ENCODE measurements around the gene HAUS8. TPM values are rescaled to one million over a fixed set of nuclear protein-coding genes. Genes with fewer than 3 reads are reported as not detected.

The HAUS8 gene
- total RNA-seq, 1 donor from 2014 or later: 11.6 TPM

DNA sequence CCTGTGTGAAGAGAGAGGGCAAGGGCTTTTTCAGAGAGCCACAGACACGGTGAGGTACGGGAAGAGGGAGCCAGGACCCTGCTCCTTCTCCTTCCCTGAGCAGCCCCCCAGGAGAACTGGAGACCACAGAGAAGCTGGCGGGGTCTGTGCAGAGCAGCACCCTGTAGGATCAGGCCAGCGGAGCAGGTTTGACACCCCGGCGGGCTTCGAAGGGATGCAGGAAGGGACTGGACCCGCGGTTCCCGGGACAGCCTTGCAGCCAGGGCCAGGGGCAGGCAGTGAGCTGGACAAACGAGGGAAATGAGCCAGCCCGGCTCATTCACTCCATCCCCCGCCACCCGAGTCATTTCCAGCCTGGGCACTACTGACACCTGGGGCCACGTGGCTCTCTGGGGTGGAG is 70.9 kb downstream of the HAUS8 start:
- Mint-ChIP-seq H3K9me3 (ENCODE audit: unreplicated experiment) (no peaks in the 10 kb centered on the region), H3K36me3 (ENCODE audit: unreplicated experiment) (peaks cover 40% of the 10 kb centered on the region), H3K27ac (ENCODE audit: unreplicated experiment) (no peak overlapping the region), H3K4me3 (ENCODE audit: unreplicated experiment) (no peak overlapping the region), H3K27me3 (ENCODE audit: unreplicated experiment) (peaks cover 3% of the 10 kb centered on the region), H3K4me1 (ENCODE audit: unreplicated experiment) (peaks cover 4% of the 10 kb centered on the region)
- no peak for DNase-seq (ENCODE audit: extremely low spot score, unreplicated experiment)
- TF ChIP-seq, protein P1, sequence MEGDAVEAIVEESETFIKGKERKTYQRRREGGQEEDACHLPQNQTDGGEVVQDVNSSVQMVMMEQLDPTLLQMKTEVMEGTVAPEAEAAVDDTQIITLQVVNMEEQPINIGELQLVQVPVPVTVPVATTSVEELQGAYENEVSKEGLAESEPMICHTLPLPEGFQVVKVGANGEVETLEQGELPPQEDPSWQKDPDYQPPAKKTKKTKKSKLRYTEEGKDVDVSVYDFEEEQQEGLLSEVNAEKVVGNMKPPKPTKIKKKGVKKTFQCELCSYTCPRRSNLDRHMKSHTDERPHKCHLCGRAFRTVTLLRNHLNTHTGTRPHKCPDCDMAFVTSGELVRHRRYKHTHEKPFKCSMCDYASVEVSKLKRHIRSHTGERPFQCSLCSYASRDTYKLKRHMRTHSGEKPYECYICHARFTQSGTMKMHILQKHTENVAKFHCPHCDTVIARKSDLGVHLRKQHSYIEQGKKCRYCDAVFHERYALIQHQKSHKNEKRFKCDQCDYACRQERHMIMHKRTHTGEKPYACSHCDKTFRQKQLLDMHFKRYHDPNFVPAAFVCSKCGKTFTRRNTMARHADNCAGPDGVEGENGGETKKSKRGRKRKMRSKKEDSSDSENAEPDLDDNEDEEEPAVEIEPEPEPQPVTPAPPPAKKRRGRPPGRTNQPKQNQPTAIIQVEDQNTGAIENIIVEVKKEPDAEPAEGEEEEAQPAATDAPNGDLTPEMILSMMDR (IDR thresholded peaks at IDR 0.05): no peak

DNA sequence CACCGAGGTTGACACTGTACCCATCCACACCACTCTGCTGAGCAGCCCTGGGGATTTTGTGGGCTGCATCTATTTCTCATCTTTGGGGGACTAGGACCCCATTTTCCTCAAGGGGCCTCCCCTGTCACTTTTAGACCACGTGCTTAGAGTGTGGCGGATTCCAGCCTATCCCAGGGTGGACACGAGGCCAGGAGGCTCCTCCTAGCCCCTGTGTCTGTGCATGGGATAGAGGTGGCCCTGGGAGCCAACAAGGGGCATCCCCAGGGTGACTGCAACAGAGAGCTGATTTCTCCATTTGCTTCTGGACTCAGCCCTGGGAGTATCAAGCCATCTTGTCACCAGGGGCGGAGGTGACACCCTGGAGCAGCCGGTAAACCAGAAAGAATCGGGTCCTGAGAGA is 72.8 kb downstream of the HAUS8 start:
- Mint-ChIP-seq H3K36me3 (ENCODE audit: unreplicated experiment) (peaks cover 43% of the 10 kb centered on the region), H3K4me1 (ENCODE audit: unreplicated experiment) (peaks cover 4% of the 10 kb centered on the region), H3K4me3 (ENCODE audit: unreplicated experiment) (no peak overlapping the region), H3K27ac (ENCODE audit: unreplicated experiment) (no peak overlapping the region), H3K9me3 (ENCODE audit: unreplicated experiment) (peaks cover 6% of the 10 kb centered on the region), H3K27me3 (ENCODE audit: unreplicated experiment) (peaks cover 3% of the 10 kb centered on the region)
- TF ChIP-seq, protein P1 (IDR thresholded peaks at IDR 0.05): no peak
- DNase-seq (ENCODE audit: extremely low spot score, unreplicated experiment): no peak

DNA sequence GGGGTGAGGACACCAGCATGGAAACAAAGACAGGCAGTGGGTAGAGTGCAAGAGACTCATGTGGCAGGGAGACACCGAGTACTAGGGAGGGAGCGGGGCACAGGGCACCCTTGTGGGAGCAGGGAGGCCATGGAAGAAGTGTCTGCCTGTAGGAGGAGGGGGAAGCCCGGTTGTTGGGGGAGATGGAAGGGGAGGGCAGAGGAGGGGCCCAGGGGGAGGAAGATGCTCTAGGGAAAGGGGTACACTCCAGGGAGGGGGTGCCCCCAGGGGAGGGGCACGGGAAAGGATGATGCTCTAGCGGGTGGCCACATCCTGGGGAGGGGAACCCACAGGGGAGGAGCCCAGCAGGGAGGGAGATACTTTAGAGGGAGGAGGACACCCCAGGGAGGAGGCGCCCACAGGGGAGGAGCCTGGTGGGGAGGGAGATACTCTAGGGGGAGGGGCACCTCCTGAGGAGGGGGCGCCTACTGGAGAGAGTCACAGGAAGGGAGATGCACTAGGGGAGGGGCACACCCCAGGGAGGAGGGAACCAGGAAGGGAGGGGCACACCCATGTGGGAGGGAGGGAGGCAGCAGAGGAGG is 73.6 kb downstream of the HAUS8 start:
- Mint-ChIP-seq H3K27me3 (ENCODE audit: unreplicated experiment) (peaks cover 3% of the 10 kb centered on the region), H3K36me3 (ENCODE audit: unreplicated experiment) (peaks cover 45% of the 10 kb centered on the region), H3K9me3 (ENCODE audit: unreplicated experiment) (peaks cover 6% of the 10 kb centered on the region), H3K4me3 (ENCODE audit: unreplicated experiment) (no peak overlapping the region), H3K27ac (ENCODE audit: unreplicated experiment) (no peak overlapping the region), H3K4me1 (ENCODE audit: unreplicated experiment) (peaks cover 4% of the 10 kb centered on the region)
- no peak for DNase-seq (ENCODE audit: extremely low spot score, unreplicated experiment)
- TF ChIP-seq, protein P1 (IDR thresholded peaks at IDR 0.05): no peak

Other genes starting within 250 kb of the HAUS8 start
- 75.3 and 80.0 TPM in 2 replicates for gene SIN3B, start 246.1 kb downstream of the HAUS8 start, total RNA-seq
- gene F2RL3, start 186.5 kb downstream of the HAUS8 start, total RNA-seq: 0.08 TPM in 1 of 2 replicates, not detected in the other
- 294 and 296 TPM in 2 replicates for gene CPAMD8, start 48.6 kb downstream of the HAUS8 start, total RNA-seq
- 93.3 and 94.3 TPM in 2 replicates for gene MYO9B, start 325 bp upstream of the HAUS8 start, total RNA-seq
- 36.1 and 37.5 TPM in 2 replicates for gene USE1, start 139.9 kb upstream of the HAUS8 start, total RNA-seq
- gene OCEL1, start 150.8 kb upstream of the HAUS8 start, total RNA-seq: 24.8 and 28.5 TPM in 2 replicates
- gene NR2F6, start 170.5 kb upstream of the HAUS8 start, total RNA-seq: 43.9 and 44.2 TPM in 2 replicates
- gene USHBP1, start 189.3 kb upstream of the HAUS8 start, total RNA-seq: not detected in 2 replicates
- 92.5 and 93.7 TPM in 2 replicates for gene BABAM1, start 192.0 kb upstream of the HAUS8 start, total RNA-seq
- 0.99 and 1.5 TPM in 2 replicates for gene ANKLE1, start 206.4 kb upstream of the HAUS8 start, total RNA-seq
- gene ABHD8, start 228.0 kb upstream of the HAUS8 start, total RNA-seq: 5.0 and 6.1 TPM in 2 replicates
- 66.9 and 78.8 TPM in 2 replicates for gene MRPL34, start 230.4 kb upstream of the HAUS8 start, total RNA-seq
- gene DDA1, start 234.1 kb upstream of the HAUS8 start, total RNA-seq: 46.3 and 50.0 TPM in 2 replicates